IPS-18c (cell line): ENCODE measurements around the gene ZNF286A.
"Not testable (repeated sequence)": the region's sequence is repeated elsewhere in the genome, so short reads cannot be mapped to it uniquely, and the experiment has no call there.

ENCODE experiments used
- H3K4me3 ChIP-seq: 2 replicates; pipeline ENCODE4 v1.7.0; 2013; ENCODE audit warnings: low read depth, mild to moderate bottlenecking, low read length, moderate library complexity; ENCODE audit not compliant: insufficient read depth
- H3K9me3 ChIP-seq: one replicate; pipeline ENCODE4 v1.6.1; 2013; ENCODE audit warnings: mild to moderate bottlenecking, low read length, moderate library complexity; ENCODE audit not compliant: control insufficient read depth, insufficient read depth

The ZNF286A gene

GRCh38 chr17:15675991-15676390 is 23.6 kb upstream of the ZNF286A start:
- not testable (repeated sequence) for H3K9me3 ChIP-seq, H3K4me3 ChIP-seq

GRCh38 chr17:15683135-15683534 is 16.4 kb upstream of the ZNF286A start:
- H3K4me3 ChIP-seq, H3K9me3 ChIP-seq: not testable (repeated sequence)

DNA sequence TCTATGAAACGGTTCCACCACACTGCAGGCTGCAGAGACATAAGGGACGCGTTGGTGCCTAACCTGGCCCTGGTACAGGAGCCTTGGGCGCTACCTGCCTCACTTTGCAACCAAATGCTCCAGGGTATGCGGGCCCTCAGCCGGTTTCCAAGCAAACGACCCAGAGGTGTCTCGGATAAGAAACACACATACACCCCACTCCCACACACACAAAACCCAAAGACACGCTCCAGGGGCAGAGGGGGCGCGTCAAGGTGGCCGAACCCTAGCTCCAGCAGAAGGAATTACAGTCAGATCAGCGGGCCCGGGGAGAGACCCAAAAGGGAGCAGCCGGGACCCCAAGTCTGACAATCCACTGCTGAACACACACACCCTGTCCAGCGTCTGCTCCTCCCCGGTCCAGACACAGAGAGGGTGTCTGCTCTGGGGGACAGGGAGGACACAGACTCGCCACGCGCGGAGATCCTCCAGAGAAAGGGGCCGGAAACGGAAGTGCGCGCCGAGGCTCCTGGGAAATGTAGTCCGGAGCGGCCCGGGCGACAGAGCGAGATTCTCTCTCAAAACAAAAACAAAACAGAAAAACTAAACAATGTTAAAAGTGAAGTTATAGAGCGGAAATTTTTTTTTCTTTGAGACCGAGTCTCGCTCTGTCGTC is 15.6 kb upstream of the ZNF286A start, which contains the start of gene TRIM16:
TSS of gene TRIM16 (minus strand) at position 488 of the 655 bp plus-strand sequence. CDS start 32,702 bp downstream, outside the sequence.
- H3K9me3 ChIP-seq: not testable (repeated sequence)
- peak within 1 kb of the TSS; percentile 68 for H3K4me3 ChIP-seq

DNA sequence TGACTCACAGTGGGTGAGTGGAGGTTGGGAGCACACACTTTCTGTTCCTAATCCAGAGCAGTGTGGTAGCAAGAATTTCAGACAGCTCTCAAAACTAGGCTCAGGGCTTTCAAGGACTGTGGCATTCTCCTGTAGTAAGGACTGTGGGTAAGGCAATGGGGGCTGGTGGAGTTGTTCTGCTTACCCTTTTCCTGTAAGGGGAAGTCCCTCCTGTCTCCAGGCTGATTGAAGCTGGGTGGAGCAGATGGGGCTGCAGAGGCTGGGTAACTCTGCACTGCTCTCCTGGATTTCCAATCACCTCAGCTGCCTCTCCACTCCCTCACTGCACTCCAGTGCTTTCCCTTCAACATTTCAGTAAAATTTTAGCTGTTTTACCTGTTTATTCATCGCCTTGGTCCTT is 12.1 kb upstream of the ZNF286A start:
- not testable (repeated sequence) for H3K4me3 ChIP-seq, H3K9me3 ChIP-seq

DNA sequence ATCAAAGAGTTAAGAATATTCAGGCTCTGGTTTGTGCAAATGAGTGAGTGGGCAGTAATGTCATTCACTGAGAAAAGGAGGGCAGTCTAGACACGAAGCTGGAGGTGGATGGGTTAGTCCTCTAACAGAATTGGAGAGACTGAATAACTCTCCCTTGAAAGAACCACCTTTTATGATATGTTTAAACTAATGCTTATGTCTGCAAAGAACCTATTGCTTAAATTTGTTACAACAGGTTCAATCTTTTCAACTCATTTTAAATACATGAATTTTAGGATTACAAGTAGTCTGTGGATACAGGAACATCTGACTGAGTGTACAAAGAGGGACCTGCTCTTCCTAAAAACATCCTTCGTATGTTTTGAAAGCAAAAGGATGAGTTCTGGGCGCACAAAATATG is 585 bp upstream of the ZNF286A start:
- not testable (repeated sequence) for H3K9me3 ChIP-seq
- H3K4me3 ChIP-seq: peak overlapping the region; percentile 34; the same call in 1 of the 2 replicates

- H3K9me3 ChIP-seq: not testable (repeated sequence)
- H3K4me3 ChIP-seq: peak overlapping the region; percentile 72; the same call in 1 of the 2 replicates
Observed at GRCh38 chr17:15699937-15700336, 385 bp downstream of the ZNF286A start.

DNA sequence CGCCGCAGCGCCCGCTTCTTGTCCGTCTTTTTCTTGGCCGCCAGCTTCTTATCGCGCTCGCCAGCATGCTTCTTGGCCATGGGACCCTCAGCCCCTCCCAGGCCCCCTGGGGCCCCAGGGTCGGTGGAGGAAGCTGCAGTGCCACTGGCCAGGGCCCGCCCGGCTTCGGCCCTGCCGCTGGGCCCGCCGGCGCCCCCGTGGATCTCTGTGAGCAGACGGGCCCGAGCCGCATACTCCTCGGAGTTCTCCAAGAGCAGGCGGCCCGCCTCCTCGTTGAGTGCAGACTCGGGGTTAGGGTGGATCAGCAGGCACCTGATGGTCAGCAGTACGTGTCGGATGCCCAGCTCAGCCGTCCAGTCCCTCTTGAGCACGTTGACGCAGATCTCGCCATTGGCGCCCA is 4.7 kb downstream of the ZNF286A start:
- not testable (repeated sequence) for H3K4me3 ChIP-seq, H3K9me3 ChIP-seq

DNA sequence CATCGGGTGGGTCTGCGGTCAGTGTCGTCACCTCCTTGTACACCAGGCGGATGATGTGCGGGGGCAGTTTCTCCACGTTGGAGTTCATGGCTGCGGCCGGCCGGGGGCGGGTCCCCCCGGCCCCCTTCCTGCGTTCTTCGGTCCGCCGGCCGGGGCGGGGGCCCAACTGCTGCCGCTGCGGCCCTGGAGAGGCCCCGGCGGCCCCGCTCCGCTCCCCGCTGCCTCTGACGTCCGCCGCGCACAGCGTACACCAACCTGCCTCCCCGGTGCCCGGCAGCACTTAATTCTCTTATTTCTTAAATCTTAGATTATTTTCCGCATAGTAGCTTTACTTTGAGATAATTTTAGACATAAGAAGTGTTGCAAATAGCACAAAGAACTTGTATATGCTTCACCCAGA is 5.3 kb downstream of the ZNF286A start:
- H3K9me3 ChIP-seq, H3K4me3 ChIP-seq: not testable (repeated sequence)

GRCh38 chr17:15708879-15709278 is 9.3 kb downstream of the ZNF286A start:
- H3K9me3 ChIP-seq: not testable (repeated sequence)

DNA sequence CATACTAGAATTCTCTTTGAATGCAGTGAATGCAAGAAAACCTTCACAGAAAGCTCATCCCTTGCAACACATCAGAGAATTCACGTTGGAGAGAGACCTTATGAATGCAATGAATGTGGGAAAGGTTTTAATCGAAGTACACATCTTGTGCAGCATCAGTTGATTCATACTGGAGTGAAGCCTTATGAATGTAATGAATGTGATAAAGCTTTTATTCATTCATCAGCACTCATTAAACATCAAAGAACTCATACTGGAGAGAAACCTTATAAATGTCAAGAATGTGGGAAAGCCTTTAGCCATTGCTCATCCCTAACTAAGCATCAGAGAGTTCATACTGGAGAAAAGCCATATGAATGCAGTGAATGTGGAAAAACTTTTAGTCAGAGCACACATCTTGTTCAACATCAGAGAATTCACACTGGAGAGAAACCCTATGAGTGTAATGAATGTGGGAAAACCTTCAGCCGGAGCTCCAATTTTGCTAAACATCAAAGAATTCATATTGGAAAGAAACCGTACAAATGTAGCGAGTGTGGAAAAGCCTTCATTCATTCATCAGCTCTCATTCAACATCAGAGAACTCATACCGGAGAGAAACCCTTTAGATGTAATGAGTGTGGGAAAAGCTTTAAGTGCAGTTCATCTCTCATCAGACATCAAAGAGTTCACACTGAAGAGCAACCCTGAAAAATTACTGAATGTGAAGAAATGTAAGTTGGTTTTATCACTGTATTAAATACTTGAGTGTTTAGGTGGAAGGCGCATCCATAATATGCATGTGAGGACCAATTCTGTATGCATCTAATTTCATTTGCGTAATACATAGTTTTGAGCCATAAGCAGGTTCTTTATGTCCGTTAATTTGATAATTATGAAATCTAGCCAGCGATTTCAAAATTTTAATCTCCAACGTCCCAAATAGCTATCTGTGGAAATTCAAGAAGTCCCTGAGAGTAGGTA is 17.3 kb downstream of the ZNF286A start:
- peaks cover 19% of the 10 kb centered on the region for H3K9me3 ChIP-seq
- H3K4me3 ChIP-seq: not testable (repeated sequence)

More at GRCh38 chr17:15708879-15709278, 9.3 kb downstream of the ZNF286A start:
- H3K4me3 ChIP-seq: not testable (repeated sequence)

- not testable (repeated sequence) for H3K9me3 ChIP-seq, H3K4me3 ChIP-seq
Observed at GRCh38 chr17:15730535-15730934, 31.0 kb downstream of the ZNF286A start.

DNA sequence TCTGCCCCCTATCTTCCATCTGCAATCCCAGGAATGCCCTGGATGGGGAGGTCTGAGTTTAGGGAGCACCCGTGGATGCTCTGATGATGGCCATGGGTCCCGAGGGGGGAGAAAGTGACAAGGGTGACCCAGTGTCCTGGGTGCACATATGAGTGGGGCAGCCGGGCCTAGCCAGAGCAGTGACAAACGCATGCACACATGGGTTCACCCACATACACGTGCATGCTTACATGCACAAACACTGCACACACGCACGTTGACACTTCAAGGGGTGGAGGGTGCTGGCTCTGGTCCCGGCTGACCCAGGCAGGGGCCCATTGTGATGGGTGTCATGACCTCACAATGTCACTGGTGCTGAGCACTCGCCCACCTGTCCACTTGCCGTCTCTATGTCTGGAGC is 32.3 kb downstream of the ZNF286A start, which contains the start of gene TBC1D26:
TSS of gene TBC1D26 (plus strand) at position 384 of the 400 bp plus-strand sequence. CDS start 3,066 bp downstream, outside the sequence.
- H3K4me3 ChIP-seq, H3K9me3 ChIP-seq: not testable (repeated sequence)

GRCh38 chr17:15733174-15733789 is 33.7 kb downstream of the ZNF286A start:
- H3K4me3 ChIP-seq, H3K9me3 ChIP-seq: not testable (repeated sequence)

- H3K4me3 ChIP-seq, H3K9me3 ChIP-seq: not testable (repeated sequence)
Observed at GRCh38 chr17:15736578-15736977, 37.0 kb downstream of the ZNF286A start.

DNA sequence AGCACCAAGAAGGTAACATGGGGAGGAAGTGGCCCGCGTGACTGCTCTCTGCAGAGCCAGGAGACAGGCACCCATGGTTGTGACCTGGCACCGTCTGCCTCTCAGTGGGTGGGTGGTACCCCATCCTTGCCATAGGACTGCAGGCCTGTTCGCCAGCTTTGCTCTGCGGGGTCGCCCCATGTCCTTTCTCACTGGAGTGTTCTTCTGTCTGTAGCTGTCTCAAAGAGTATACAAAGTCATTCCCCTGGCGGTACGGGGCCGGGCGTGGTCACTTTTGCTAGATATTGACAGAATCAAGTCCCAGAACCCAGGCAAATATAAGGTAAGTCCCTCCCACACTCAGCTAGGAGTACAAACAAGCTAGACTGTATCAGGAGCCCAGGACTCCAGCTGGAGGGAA is 38.5 kb downstream of the ZNF286A start:
- Histone ChIP-seq H3K4me3 (no peak overlapping the region), H3K9me3 (no peaks in the 10 kb centered on the region)

DNA sequence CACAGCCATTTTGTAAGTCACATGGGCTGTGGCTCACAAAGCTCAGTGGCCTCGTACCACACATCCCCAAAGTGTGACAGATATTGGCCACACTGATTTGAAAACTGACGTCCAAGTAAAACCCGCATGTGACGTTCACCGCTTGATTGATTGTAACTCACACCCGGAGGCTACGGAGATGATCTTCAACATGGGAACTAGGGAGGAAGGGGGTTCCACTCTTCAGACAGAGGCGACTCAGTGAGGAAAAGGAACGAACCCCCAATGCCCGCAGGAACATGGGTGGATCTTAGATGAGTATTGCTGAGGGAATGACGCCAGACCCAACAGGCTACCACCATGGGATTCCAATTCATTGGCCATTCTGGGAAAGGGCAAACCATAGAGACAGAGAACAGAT is 39.7 kb downstream of the ZNF286A start:
- not testable (repeated sequence) for H3K9me3 ChIP-seq, H3K4me3 ChIP-seq

GRCh38 chr17:15740041-15740440 is 40.5 kb downstream of the ZNF286A start:
- H3K9me3 ChIP-seq, H3K4me3 ChIP-seq: not testable (repeated sequence)
